GM21723 (cell line): ENCODE measurements around the gene CCNL1.
"Not testable (repeated sequence)": the region's sequence is repeated elsewhere in the genome, so short reads cannot be mapped to it uniquely, and the experiment has no call there.

Experiments
- ATAC-seq: cut with Tn5 transposase; IDR thresholded peaks from one replicate; pipeline ENCODE4 v1.9.1; 2021; ENCODE audit warnings: mild to moderate bottlenecking, moderate library complexity; ENCODE audit not compliant: unreplicated experiment

The CCNL1 gene

DNA sequence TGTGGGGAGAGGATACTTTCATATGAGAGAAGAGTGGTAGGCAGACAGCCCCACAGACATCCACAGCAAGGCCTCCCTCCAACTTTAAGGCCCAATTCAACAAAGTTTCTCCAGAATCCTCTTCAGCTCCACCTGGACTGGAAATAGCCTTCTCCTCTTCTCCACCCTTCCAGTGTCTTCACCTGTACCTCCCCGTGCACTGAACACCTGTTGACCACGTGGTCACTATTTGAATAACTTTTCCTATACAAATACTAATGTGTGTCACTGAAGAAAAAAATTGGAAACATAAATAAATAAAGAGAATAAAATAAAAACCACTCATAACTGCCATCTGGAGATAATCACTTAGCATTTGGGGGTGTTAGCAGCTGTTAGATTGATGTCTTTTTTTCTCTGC, 52.9 kb downstream of the CCNL1 start:
- ATAC-seq, result no peak

DNA sequence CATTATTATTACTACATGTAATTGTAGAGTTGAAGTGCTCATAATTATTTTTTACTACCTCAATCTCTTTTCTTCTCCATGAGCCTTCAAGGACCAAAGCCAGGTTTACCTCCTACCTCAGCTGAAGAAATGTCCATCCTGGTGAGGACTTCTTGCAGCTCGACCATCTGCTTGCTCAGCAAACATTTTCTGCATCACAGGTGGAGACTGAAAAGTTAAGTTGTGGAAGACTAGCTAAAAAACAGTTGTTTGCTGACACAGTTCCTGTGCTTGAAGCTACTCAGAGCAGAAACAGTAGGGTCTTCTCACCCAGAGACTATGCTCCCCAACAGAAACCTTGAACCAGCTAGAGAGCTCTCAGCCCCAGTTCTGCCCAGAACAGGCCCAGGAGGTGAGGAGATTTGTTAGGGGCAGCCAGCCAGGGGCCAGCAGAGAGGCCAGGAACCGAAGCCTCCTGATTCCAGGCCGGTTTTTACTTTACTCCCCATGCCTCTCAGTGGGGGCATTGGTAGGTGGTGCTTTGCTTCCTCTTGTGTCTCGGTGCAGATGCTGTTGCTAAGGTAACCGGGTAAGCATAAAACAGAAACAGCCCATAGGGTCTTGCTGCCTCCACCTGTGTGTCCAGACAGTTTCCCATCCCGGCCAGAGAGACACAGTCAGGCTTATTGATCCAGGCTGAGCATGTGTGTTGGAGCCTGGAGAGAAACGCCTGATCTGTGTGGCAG, 54.9 kb downstream of the CCNL1 start:
- peak; percentile 45 for ATAC-seq

DNA sequence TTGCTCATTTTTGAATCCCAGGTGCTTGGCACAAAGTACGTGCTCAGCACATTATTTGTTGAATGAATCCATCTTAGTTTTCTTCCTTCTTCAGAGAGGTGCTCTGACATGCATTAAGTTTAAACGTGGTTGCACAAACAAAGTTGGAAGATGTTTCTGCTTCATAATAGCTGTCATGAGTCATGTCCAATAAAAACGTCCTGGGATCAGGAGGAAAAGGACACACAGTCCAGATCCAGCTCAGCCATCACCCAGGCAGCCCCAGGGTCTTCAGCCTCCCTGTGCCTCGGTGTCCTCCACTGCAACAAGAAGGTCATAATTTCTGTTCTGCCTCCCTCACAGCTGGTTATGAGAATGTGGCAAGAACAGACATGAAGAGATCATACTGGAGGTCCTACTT, 55.4 kb downstream of the CCNL1 start:
- ATAC-seq, result no peak

DNA sequence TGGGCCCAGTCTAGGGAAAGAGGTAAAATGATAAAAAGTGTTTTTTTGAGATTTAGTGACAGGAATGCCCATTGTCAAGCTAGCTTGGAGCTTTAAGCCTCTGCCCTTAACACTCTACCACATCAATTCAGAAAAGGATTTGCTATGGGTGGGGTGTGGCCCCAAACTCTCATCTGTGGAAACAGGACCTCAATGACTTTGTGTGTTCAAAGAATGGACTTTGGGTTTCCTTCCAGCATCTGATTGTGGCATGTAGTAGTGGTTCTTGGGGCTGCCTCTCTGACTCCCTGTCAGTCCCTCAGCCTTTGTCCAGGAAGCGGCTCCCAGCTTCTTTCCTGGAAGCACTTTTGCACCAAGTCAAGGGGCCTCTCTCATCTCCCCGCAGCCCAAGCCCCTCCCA, 56.1 kb downstream of the CCNL1 start:
- peak; percentile 14 for ATAC-seq

DNA sequence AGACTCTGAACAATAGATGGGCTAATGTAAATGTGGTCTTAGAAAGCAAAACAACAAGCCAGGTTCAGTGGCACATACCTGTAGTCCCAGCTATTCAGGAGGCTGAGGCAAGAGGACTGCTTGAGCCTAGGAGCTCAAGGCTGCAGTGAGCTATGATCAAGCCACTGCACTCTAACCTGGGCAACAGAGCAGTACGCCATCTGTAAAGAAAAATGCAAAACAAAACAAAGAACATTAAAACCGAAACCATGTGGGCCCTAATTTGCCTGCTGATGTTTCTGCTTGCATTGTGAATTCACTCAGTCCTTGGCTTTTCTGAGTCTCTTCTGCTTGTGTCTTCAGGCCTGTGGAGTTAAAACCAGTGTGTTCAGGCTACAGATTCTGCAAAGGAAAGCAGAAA, 56.7 kb downstream of the CCNL1 start:
- peak; percentile 90 for ATAC-seq

DNA sequence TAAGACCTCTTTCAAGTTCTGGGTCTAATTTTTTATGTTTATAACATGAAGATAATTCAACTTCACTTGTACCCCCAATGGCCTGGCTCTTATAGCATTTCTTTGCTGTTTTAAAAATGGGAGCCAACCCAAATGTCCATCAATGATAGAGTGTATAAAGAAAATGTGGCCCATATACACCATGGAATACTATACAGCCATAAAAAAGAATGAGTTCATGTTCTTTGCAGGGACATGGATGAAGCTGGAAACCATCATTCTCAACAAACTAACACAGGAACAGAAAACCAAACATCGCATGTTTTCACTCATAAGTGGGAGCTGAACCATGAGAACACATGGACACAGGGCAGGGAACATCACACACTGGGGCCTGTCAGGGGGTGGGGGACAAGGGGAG, 57.4 kb downstream of the CCNL1 start:
- not testable (repeated sequence) for ATAC-seq

DNA sequence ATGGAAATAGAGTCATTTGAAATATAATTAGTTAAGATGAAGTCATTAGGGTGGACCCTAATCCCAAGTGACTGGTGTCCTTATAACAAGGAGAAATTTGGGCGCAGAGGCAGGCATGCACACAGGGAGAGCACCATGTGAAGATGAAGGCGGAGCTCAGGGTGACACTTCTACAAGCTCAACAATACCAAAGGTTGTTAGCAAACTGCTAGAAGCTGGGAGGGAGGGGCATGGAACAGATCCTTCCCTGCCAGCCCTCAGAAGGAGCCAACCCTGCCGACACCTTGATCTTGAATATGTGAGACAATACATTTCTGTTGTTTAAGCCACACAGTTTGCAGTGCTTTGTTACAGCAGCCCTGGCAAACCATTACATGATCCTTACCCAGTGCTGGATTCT, 57.8 kb downstream of the CCNL1 start:
- ATAC-seq, result no peak

DNA sequence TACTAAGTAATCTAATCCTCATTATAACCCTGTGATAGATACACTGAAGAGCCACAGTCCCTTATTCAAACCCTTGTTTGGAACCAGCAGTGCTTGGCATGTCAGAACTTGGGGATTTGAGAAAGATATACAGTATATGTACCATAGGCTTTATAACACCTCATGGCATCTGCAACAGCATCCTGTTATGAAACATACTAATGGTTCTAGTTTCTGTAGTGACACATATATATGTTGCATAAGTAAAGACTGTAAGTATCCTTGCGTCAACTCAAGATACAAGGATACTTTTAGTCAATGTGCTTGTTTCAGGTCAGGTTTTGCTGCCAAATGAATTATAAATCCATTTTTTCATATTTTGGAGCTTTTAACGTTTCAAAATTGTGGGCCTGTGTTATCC, 58.5 kb downstream of the CCNL1 start:
- no peak for ATAC-seq

DNA sequence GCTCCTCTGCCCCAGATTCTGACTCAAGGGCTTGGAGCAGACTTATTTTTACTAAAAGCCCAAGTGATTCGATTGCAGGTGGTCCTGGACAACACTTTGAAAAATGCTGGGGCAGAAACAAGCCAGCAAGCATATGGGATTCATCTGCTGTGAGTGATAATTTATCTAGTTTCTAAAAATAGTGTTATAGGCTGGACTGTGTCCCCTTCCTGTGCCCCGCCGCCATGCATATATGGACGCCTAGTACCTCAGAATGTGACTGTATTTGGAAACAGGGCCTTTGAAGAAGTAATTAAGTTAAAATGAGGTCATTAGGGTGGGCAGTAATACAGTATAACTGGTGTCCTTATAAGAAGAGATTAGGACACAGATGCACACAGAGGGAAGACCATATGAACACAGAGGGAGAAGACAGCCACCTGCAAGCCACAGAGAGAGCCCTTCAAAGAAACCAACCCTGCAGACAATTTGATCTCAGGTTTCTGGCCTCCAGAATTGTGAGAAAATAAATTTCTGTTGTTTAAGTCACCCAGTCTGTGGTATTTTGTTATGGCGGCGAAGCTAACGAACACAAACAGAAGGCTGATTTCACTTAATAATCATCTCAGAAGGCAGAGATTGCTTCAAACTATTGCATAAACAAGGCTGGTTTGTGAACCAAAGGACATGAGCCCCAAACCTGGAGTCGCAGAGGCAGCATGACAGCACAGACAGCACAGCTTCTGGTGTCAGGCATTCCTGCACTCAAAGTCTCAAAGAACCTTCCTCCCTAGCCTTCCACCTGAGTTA, 59.1 kb downstream of the CCNL1 start:
- ATAC-seq, result no peak

DNA sequence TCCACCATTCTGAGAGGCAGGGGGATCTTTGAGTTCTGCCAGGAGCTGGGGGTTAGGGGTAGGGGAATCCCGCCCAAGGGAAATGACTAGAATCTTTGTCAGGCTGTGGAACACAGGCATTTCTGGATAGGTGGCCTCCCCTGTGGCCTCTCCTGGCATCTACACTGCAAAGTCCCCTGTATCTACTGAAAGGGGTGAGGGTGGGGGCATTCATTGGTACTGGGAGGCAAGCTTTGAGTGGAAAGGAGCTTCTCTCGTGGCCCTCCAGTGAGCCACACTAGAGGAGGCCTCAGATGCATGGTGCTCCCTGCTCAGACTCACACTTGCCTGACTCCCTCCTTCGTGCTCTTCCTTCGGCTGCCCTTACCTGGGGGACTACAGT, 59.9 kb downstream of the CCNL1 start:
- ATAC-seq, result no peak

DNA sequence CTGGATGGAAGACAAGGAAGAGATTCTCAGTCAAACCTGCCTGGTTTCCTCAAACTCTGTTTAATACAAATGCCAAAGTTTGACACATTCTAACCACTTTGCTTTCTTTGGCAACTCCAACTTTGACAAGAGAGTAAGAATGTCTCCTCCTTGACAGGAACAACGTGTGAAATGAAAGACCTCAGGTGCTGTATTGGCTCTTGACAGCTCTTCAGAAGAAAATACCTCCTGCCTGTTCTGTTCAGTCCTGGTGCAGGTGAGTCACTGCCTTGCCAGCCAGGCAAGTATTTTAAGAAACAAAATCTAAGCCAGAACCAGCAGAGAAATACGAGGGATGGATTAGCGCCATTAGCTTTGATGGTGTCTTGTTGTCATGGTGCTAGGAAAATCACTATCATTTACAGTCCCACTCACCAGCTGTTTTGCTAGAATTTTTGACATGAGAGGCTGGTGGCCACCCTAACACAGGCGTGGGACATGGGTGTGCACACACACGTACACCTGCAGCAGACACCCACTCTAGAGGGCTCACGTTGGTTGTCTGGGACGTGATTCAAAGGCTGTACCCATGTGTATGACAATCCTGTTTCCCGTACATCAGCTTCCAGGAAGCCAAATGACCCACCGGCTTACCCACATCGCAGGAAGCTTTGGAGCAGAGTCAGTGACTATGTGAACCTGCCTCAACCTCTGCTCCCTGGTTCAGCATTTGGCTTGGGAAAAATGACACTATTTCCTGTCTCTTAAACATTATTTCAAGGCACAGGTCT, 60.4 kb downstream of the CCNL1 start:
- no peak for ATAC-seq

DNA sequence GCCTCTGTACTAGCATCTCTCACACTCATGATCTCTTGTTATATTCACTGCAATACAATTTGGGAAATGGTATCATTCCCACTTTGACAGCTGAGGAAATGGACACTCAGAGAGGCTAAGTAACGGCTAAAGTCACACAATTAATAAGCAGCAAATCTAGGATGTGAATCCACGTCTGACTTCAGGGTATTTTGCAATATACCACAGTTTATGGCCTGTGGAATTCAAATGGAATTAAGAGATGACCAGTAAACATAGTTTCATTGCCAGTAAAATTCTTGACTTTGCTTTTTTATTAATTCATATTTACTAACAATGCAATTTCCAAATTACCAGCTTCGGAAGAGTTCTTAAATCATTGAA, 61.1 kb downstream of the CCNL1 start:
- no peak for ATAC-seq

DNA sequence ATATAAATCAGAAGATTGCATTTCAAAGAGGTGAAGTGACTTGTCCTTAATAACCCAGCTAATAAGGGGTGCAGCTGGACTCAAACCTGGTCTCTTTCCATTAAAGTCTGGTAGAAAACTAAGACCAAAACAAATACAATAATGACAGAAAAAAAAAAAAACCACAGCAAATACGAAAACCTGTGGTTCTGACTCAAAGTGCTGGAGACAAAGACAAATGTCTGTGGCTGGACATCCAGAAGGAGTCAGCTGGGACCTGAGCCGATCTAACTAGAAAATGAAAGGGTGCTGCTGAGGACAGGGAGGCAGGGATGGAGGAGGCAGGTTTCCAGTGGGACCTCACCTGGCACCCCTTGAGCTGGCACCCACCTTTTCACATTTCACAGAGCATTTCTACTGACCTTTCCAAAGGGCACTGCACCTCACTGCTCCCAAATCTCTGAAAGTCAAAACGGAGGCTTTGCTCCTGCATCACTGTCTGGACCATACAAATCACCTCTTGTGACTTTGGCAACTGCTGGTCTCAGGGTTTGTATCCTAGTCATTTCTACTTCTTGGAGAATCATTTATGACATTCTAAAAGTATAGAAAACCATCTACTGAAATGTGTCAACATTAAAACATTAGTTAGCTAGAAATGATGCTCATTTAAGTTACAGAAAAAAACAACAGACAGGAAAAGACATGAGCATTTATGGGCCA, 61.7 kb downstream of the CCNL1 start:
- ATAC-seq, result no peak
